ENCODE results near the gene DCANP1. TPM values are rescaled to one million over a fixed set of nuclear protein-coding genes. Genes with fewer than 3 reads are reported as not detected.

DCANP1 gene
- total RNA-seq, 1 donor from 2014 or later, result not detected

DNA sequence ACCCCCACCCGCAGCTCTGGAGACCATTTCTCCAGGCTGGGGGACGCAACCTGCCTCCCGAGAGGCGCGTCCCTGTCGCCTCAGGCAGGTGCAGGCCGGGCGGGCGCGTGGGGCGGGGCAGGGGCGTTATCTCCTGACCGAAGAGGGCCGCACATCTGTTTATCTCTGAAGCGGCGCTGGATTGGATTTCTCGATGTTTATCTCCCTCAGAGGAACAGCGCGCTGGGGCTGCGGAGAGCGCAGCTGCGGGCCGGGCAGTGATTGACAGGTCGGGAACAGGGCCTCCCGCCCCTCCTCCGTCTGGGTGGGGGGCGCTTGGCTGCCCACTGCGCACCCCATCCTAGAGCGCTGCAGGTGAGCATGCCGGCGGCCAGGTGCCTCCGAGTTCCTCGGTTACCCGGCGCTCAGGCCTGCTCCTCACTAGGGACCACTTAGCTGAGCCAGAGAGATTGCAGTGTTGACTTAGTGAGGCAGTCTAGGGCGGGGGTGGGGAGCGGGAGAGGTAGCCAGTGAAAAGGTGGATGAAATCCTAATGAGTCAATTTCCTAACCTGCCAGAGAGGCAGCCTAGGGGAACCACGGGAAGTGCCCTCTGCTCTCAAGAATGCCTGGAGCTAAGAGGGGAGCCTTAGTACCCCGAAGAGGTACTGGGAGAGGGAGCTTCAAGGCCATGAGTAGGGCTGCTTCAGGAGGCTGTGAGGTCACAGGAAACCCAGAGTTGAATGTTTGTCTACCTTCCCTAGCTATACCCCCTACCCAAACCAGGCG, 44.6 kb upstream of the DCANP1 start:
- intact Hi-C loops (cut with micrococcal nuclease), result loop anchor here (5.0 kb wide), 2 partner anchors 51 to 459 kb away; partner anchors contain the start of gene PITX1
- POLR2A ChIA-PET, result no interaction called here

GRCh38 chr5:135491038-135491551, 43.9 kb upstream of the DCANP1 start:
- H3K4me3 Mint-ChIP-seq, result no peak overlapping the region
- DNase-seq, result no peak
- POLR2A ChIA-PET, result no interaction called here
- peaks cover 67% of the 10 kb centered on the region for H3K27me3 Mint-ChIP-seq
- H3K4me1 Mint-ChIP-seq, result peaks cover 4% of the 10 kb centered on the region
- no peaks in the 10 kb centered on the region for H3K36me3 Mint-ChIP-seq (ENCODE audit: low read depth)
- intact Hi-C loops (cut with micrococcal nuclease), result loop anchor here (5.0 kb wide), 2 partner anchors 51 to 459 kb away; partner anchors contain the start of gene PITX1
- no peak overlapping the region for H3K27ac Mint-ChIP-seq
- TF ChIP-seq, protein P1, sequence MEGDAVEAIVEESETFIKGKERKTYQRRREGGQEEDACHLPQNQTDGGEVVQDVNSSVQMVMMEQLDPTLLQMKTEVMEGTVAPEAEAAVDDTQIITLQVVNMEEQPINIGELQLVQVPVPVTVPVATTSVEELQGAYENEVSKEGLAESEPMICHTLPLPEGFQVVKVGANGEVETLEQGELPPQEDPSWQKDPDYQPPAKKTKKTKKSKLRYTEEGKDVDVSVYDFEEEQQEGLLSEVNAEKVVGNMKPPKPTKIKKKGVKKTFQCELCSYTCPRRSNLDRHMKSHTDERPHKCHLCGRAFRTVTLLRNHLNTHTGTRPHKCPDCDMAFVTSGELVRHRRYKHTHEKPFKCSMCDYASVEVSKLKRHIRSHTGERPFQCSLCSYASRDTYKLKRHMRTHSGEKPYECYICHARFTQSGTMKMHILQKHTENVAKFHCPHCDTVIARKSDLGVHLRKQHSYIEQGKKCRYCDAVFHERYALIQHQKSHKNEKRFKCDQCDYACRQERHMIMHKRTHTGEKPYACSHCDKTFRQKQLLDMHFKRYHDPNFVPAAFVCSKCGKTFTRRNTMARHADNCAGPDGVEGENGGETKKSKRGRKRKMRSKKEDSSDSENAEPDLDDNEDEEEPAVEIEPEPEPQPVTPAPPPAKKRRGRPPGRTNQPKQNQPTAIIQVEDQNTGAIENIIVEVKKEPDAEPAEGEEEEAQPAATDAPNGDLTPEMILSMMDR (IDR thresholded peaks at IDR 0.05), result no peak
- H3K9me3 Mint-ChIP-seq, result no peaks in the 10 kb centered on the region
- CTCF ChIA-PET, result no interaction called here
- ATAC-seq (ENCODE audit: low read depth), result no peak

More for the DNA sequence above, 44.6 kb upstream of the DCANP1 start:
- peaks cover 65% of the 10 kb centered on the region for H3K27me3 Mint-ChIP-seq
- CTCF ChIA-PET, result no interaction called here
- H3K9me3 Mint-ChIP-seq, result no peaks in the 10 kb centered on the region
- peaks cover 4% of the 10 kb centered on the region for H3K4me1 Mint-ChIP-seq
- TF ChIP-seq, protein P1 (IDR thresholded peaks at IDR 0.05), result no peak
- H3K36me3 Mint-ChIP-seq (ENCODE audit: low read depth), result no peaks in the 10 kb centered on the region
- H3K4me3 Mint-ChIP-seq, result no peak overlapping the region
- DNase-seq, result no peak
- ATAC-seq (ENCODE audit: low read depth), result no peak
- H3K27ac Mint-ChIP-seq, result no peak overlapping the region

GRCh38 chr5:135490245-135491037, 43.3 kb upstream of the DCANP1 start:
- H3K4me3 Mint-ChIP-seq, result no peak overlapping the region
- CTCF ChIA-PET, result no interaction called here
- intact Hi-C loops (cut with micrococcal nuclease), result loop anchor here (5.0 kb wide), 2 partner anchors 52 to 458 kb away; partner anchors contain the start of gene PITX1

DNA sequence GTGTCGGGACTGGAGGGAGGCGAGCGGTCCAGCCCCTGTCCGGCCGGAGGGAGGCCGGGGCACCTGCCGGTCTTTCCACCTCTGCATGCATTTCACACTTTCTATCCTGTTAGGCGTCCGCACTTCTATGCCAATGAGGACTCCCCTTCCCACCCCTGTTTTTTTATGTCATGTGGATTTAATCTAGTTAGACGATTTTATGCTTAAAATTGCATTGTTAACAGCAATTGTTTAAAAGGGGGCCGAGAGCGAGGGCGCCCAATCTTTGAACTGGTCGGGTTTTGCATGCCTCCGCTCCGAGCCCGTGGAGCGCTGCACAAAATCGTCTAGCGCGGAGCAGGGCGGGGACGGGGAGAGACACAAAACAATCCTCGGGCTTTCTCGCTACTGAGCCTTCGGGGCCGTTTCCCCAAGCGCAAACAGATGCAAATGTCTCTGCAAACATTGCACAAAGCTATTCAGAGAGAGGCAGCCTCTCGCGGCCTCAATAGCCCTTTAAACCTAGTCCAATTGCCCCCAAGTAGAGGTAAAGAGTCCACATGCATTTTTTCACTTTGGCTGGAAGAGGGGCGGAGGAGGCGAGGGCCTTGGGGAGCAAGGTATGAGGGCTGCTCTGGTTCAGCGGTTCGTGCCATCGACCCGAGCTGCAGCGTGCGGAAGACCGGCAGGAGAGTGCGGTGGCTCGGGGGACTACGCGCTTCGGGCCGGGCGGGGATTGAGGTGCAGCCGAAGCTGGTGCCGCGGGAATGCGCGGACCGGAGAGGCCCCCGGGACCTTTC, 42.5 kb upstream of the DCANP1 start:
- ATAC-seq (ENCODE audit: low read depth) (no peak), DNase-seq (no peak)
- Mint-ChIP-seq H3K27me3 (peaks cover 72% of the 10 kb centered on the region), H3K9me3 (no peaks in the 10 kb centered on the region), H3K4me3 (no peak overlapping the region), H3K27ac (no peak overlapping the region), H3K36me3 (ENCODE audit: low read depth) (no peaks in the 10 kb centered on the region), H3K4me1 (peaks cover 4% of the 10 kb centered on the region)
- ChIA-PET POLR2A (no interaction called here), CTCF (no interaction called here)
- intact Hi-C loops (cut with micrococcal nuclease), result loop anchor here (5.0 kb wide), 2 partner anchors 53 to 457 kb away; partner anchors contain the start of gene PITX1
- TF ChIP-seq, protein P1 (IDR thresholded peaks at IDR 0.05), result no peak

More at GRCh38 chr5:135490245-135491037, 43.3 kb upstream of the DCANP1 start:
- Mint-ChIP-seq H3K36me3 (ENCODE audit: low read depth) (no peaks in the 10 kb centered on the region), H3K4me1 (peaks cover 4% of the 10 kb centered on the region), H3K27me3 (peaks cover 71% of the 10 kb centered on the region), H3K27ac (no peak overlapping the region), H3K9me3 (no peaks in the 10 kb centered on the region)
- DNase-seq (no peak), ATAC-seq (ENCODE audit: low read depth) (no peak)
- TF ChIP-seq, protein P1 (IDR thresholded peaks at IDR 0.05), result no peak
- POLR2A ChIA-PET, result no interaction called here

All from activated B cell treated with CpG ODN at 0.5 μM for 24 hours (primary cell).